CD14-positive monocyte (primary cell): ENCODE results near the gene COX18. TPM values are rescaled to one million over a fixed set of nuclear protein-coding genes. Genes with fewer than 3 reads are reported as not detected.
A peak's percentile ranks its signal among the peaks of the same experiment; 100 is the strongest.

Experiments used
- DNase-seq, 3 donors: peaks; one replicate each; pipeline ENCODE4 v3.0.0-alpha.2; 2011 to 2022
- H2AFZ ChIP-seq: 2 replicates; pipeline ENCODE4 v1.6.0; 2012; ENCODE audit warnings: mild to moderate bottlenecking, low read depth, low read length, inconsistent platforms; ENCODE audit not compliant: insufficient read depth, poor library complexity, severe bottlenecking
- H3K27ac ChIP-seq, 2 donors: 1 replicate in 1 of 2; 2 replicates in 1 of 2; pipeline ENCODE4 v1.5.1; 2012 to 2013; ENCODE audit warnings: low read length in 2 of 2, control low read depth in 1 of 2, inconsistent platforms in 1 of 2, low read depth in 1 of 2, mild to moderate bottlenecking in 1 of 2
- H3K27me3 ChIP-seq, 2 donors: one replicate each; pipeline versions ENCODE4 v1.6.0 to v1.6.1; 2011 to 2013; ENCODE audit warnings: low read length in 2 of 2; ENCODE audit not compliant: control insufficient read depth in 2 of 2, insufficient read depth in 2 of 2
- H3K36me3 ChIP-seq, 2 donors: replicated peaks in 1 of 2; 1 replicate in 1 of 2; 2 replicates in 1 of 2; pipeline versions ENCODE4 v1.5.1 to v1.6.1; 2012 to 2013; ENCODE audit warnings: low read length in 2 of 2, control low read depth in 1 of 2, inconsistent platforms in 1 of 2, mild to moderate bottlenecking in 1 of 2; ENCODE audit not compliant: insufficient read depth in 2 of 2, control insufficient read depth in 1 of 2
- H3K4me1 ChIP-seq, 2 donors: 1 replicate in 1 of 2; 2 replicates in 1 of 2; pipeline versions ENCODE4 v1.5.1 to v1.6.1; 2012 to 2013; ENCODE audit warnings: low read length in 2 of 2, control low read depth in 1 of 2, inconsistent platforms in 1 of 2, mild to moderate bottlenecking in 1 of 2, moderate library complexity in 1 of 2; ENCODE audit not compliant: insufficient read depth in 2 of 2, control insufficient read depth in 1 of 2
- H3K4me2 ChIP-seq: replicated peaks from 2 replicates; pipeline ENCODE3; 2012; ENCODE audit warnings: low read length, moderate library complexity, mild to moderate bottlenecking; ENCODE audit not compliant: poor library complexity, severe bottlenecking; ENCODE audit errors: extremely low read depth
- H3K4me3 ChIP-seq, 3 experiments: fragments of 200-600 bp in 1 of 3; sonication (generic) in 1 of 3; replicated peaks in 1 of 3; 1 replicate in 2 of 3; 2 replicates in 1 of 3; pipeline ENCODE4 v1.5.1; 2011 to 2013; ENCODE audit warnings: low read length in 3 of 3, mild to moderate bottlenecking in 3 of 3, control low read depth in 2 of 3, low read depth in 2 of 3, inconsistent platforms in 1 of 3, moderate library complexity in 1 of 3
- H3K79me2 ChIP-seq: 2 replicates; pipeline ENCODE4 v1.6.0; 2012; ENCODE audit warnings: mild to moderate bottlenecking, control low read depth, inconsistent platforms, low read length, moderate library complexity; ENCODE audit not compliant: insufficient read depth
- H3K9ac ChIP-seq: 2 replicates; pipeline ENCODE4 v1.6.0; 2017; ENCODE audit warnings: low read length, mild to moderate bottlenecking; ENCODE audit not compliant: insufficient read depth, poor library complexity, severe bottlenecking
- H3K9me3 ChIP-seq, 2 donors: replicated peaks in 1 of 2; 1 replicate in 1 of 2; 2 replicates in 1 of 2; pipeline versions ENCODE4 v1.5.1 to v1.6.1; 2012 to 2013; ENCODE audit warnings: low read length in 2 of 2, control low read depth in 1 of 2; ENCODE audit not compliant: control insufficient read depth in 1 of 2, insufficient read depth in 1 of 2
- H4K20me1 ChIP-seq: 2 replicates; pipeline ENCODE4 v1.6.0; 2012; ENCODE audit warnings: mild to moderate bottlenecking, low read length, control low read depth, moderate library complexity; ENCODE audit not compliant: insufficient read depth
- H3K27ac Mint-ChIP-seq, 7 donors: one replicate each; pipeline ENCODE4 v1.8.0; 2020; ENCODE audit warnings: mild to moderate bottlenecking in 7 of 7, mixed read lengths in 7 of 7, moderate library complexity in 6 of 7, inconsistent platforms in 2 of 7
- H3K27me3 Mint-ChIP-seq, 3 donors: one replicate each; pipeline ENCODE4 v1.8.0; 2021 to 2022; ENCODE audit warnings: low read depth in 3 of 3, mild to moderate bottlenecking in 3 of 3, mixed read lengths in 3 of 3, moderate library complexity in 3 of 3, inconsistent platforms in 1 of 3
- H3K36me3 Mint-ChIP-seq, 2 donors: one replicate each; pipeline ENCODE4 v1.8.0; 2020; ENCODE audit warnings: mixed read lengths in 2 of 2, inconsistent platforms in 1 of 2, mild to moderate bottlenecking in 1 of 2
- H3K4me1 Mint-ChIP-seq: one replicate; pipeline ENCODE4 v1.8.0; 2020; ENCODE audit warnings: mild to moderate bottlenecking, mixed read lengths
- H3K4me3 Mint-ChIP-seq, 2 donors: one replicate each; pipeline ENCODE4 v1.8.0; 2020; ENCODE audit warnings: mild to moderate bottlenecking in 2 of 2, mixed read lengths in 2 of 2, moderate library complexity in 1 of 2
- H3K9me3 Mint-ChIP-seq, 7 donors: one replicate each; pipeline ENCODE4 v1.8.0; 2020 to 2022; ENCODE audit warnings: mixed read lengths in 7 of 7, mild to moderate bottlenecking in 6 of 7, moderate library complexity in 6 of 7, inconsistent platforms in 2 of 7
- WGBS: methylation state at CpG from one replicate; pipeline ENCODE4 v1.1.5; 2013; ENCODE audit warnings: missing lambda C conversion rate; ENCODE audit not compliant: insufficient coverage; 5-methylcytosine and 5-hydroxymethylcytosine counted together
- intact Hi-C, 2 donors: fragments of 100-400 bp; cut with micrococcal nuclease; formaldehyde crosslinking; loops; one replicate each; pipeline versions ENCODE4 v1.15.0 to v1.15.1; 2023
- polyA minus RNA-seq: library from RNA; depleted of rRNA, polyadenylated mRNA; stranded (reverse); fragments of >200 nt; gene quantifications from 2 replicates; pipeline ENCODE4 v1.2.3, GENCODE V29; 2012
- polyA plus RNA-seq, 3 donors: library from polyadenylated mRNA; depleted of rRNA in 1 of 3; unstranded in 2 of 3; stranded (reverse) in 1 of 3; fragments of 300-500 nt in 2 of 3; fragments of >200 nt in 1 of 3; fragmentation: Illumina TruSeq in 2 of 3; gene quantifications; 1 replicate in 2 of 3; 2 replicates in 1 of 3; pipeline ENCODE4 v1.2.3, GENCODE V29; 2012 to 2021
- total RNA-seq, 12 experiments: library from RNA in 1 of 12; stranded (reverse) in 1 of 12; fragments of 120-200 nt in 1 of 12; gene quantifications; one replicate each; pipeline ENCODE4 v1.2.4 and lab custom pipeline; 2013 to 2026; ENCODE audit warnings: mixed read lengths in 6 of 12, inconsistent platforms in 1 of 12
- TF ChIP-seq, protein P1 (sequence below): fragments of 200-600 bp; IDR thresholded peaks from one replicate; pipeline ENCODE4 v1.8.0; 2022; ENCODE audit warnings: antibody characterized with exemption, mild to moderate bottlenecking

COX18 gene, protein sequence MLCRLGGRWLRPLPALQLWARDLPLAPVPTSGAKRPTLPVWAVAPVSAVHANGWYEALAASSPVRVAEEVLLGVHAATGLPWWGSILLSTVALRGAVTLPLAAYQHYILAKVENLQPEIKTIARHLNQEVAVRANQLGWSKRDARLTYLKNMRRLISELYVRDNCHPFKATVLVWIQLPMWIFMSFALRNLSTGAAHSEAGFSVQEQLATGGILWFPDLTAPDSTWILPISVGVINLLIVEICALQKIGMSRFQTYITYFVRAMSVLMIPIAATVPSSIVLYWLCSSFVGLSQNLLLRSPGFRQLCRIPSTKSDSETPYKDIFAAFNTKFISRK
- 18.3 TPM for total RNA-seq (2013)
- polyA plus RNA-seq (10 to 100 TPM in 1 of 3 donors, 1 to 10 TPM in 2; 8.3 to 10.3 (median 9.7) TPM), polyA minus RNA-seq (18.8 and 26.3 TPM in 2 replicates), total RNA-seq (lab: John Stamatoyannopoulos, UW) (1.5 to 16.1 (median 12.9) reads per million in 11 experiments)

DNA sequence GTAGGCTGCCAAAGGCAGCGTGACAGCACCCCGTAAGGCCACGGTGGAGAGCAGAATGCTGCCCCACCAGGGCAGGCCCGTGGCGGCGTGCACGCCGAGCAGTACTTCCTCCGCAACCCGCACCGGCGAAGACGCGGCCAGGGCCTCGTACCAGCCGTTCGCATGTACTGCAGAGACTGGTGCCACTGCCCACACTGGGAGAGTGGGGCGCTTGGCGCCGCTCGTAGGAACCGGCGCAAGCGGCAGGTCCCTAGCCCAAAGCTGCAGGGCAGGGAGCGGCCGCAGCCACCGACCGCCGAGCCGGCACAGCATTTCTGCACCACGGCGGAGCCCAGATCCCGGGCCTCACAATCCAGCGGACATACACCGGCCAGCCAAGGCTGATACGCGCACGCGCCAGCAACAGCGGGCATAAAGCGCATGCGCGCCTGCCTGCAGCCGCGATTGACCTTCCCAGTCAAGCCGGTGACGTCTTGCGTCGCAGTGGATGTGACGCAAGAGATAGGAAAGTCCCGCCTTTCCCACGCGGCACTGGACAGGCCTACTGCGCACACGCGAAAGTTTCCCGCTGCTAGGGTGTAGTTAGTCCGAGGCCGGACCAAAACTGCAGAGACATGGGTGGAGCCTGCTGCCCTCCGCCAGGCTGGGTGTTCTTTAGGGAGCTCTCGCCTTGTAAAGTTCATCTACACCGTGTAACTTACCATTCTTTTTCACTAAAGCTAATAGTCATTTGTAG lies at the start of gene COX18:
Gene COX18 (minus strand): TSS at position 379 of the 736 bp plus-strand sequence. CDS start 67 bp downstream, at position 312.
- H3K27ac Mint-ChIP-seq: peak within 1 kb of the TSS; percentile 93 to 99 (median 97)
- Histone ChIP-seq H3K27me3 (no peaks in the 10 kb centered on the region), H3K4me1 (peaks cover 8 to 10% of the 10 kb centered on the region in 2 donors), H4K20me1 (no peaks in the 10 kb centered on the region), H3K9ac (peak within 1 kb of the TSS; percentile 94), H3K4me2 (peak within 1 kb of the TSS; percentile 95), H3K9me3 (no peaks in the 10 kb centered on the region), H3K36me3 (peaks cover 13 to 39% of the 10 kb centered on the region in 2 donors), H3K4me3 (peak within 1 kb of the TSS; percentile 76 to 94 (median 83)), H2AFZ (peak within 1 kb of the TSS; percentile 93), H3K79me2 (peaks cover 31% of the 10 kb centered on the region), H3K27ac (peak within 1 kb of the TSS; percentile 98 to 99)
- no peaks in the 10 kb centered on the region for H3K9me3 Mint-ChIP-seq
- under 1% methylated on average over 59 of the region's 62 CpGs for whole genome bisulfite sequencing
- intact Hi-C loops: loop anchor here in 1 of 2 donors (2.0 kb wide), 1 partner anchor 189 kb away; the partner anchor contains the start of gene ANKRD17
- TF ChIP-seq, protein P1, sequence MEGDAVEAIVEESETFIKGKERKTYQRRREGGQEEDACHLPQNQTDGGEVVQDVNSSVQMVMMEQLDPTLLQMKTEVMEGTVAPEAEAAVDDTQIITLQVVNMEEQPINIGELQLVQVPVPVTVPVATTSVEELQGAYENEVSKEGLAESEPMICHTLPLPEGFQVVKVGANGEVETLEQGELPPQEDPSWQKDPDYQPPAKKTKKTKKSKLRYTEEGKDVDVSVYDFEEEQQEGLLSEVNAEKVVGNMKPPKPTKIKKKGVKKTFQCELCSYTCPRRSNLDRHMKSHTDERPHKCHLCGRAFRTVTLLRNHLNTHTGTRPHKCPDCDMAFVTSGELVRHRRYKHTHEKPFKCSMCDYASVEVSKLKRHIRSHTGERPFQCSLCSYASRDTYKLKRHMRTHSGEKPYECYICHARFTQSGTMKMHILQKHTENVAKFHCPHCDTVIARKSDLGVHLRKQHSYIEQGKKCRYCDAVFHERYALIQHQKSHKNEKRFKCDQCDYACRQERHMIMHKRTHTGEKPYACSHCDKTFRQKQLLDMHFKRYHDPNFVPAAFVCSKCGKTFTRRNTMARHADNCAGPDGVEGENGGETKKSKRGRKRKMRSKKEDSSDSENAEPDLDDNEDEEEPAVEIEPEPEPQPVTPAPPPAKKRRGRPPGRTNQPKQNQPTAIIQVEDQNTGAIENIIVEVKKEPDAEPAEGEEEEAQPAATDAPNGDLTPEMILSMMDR: no peak
- H3K27me3 Mint-ChIP-seq: no peaks in the 10 kb centered on the region
- H3K4me1 Mint-ChIP-seq: peaks cover 9% of the 10 kb centered on the region
- H3K4me3 Mint-ChIP-seq: peak within 1 kb of the TSS; percentile 84 to 96
- peaks cover 21 to 30% of the 10 kb centered on the region in 2 donors for H3K36me3 Mint-ChIP-seq
- DNase-seq: peak; percentile 99 to 100 (median 99)

DNA sequence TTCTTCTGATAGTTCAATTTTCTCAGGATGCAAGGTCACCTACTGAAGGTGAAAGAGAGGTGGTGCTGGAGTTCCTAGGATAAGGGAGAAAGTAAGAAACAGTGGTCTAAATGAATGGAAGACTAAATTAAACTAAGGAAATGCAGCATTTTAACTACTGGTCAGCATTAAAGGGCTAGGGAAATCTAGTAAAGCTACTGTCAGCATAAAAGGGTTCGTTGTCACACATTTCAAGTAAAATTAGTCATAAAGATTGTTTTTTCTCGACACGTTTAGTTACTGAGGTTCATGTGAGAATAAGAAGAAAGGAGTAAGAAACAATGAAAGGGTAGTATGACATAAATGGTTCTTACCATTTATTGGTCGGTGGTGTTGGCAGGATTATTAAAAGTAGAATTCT lies 40.0 kb upstream of the COX18 start:
- TF ChIP-seq, protein P1: no peak
- 100% methylated on average over 4 of the region's 4 CpGs for WGBS
- H3K27ac ChIP-seq: no peak overlapping the region
- H3K9me3 ChIP-seq: no peaks in the 10 kb centered on the region
- no peak overlapping the region for H3K4me2 ChIP-seq
- Mint-ChIP-seq H3K27ac (no peak overlapping the region), H3K4me3 (no peak overlapping the region), H3K9me3 (no peaks in the 10 kb centered on the region), H3K27me3 (no peaks in the 10 kb centered on the region), H3K36me3 (peaks cover 34 to 36% of the 10 kb centered on the region in 2 donors), H3K4me1 (no peaks in the 10 kb centered on the region)
- intact Hi-C loops: no loop called here
- H3K4me3 ChIP-seq: no peak overlapping the region
- H3K9ac ChIP-seq: no peak overlapping the region
- H3K79me2 ChIP-seq: no peaks in the 10 kb centered on the region
- H4K20me1 ChIP-seq: no peaks in the 10 kb centered on the region
- peaks cover 54 to 93% of the 10 kb centered on the region in 2 donors for H3K36me3 ChIP-seq
- H2AFZ ChIP-seq: no peak overlapping the region
- H3K4me1 ChIP-seq: no peaks in the 10 kb centered on the region
- no peaks in the 10 kb centered on the region for H3K27me3 ChIP-seq
- no peak for DNase-seq
